SK-N-MC (cell line): Measurements from ENCODE around the gene NAT14.

ENCODE experiments used
- EZH2 ChIP-seq: fragments of 200-600 bp; sonication (generic); IDR thresholded peaks from one replicate; pipeline ENCODE4 v1.6.1; 2017; ENCODE audit warnings: antibody characterized with exemption
- FOXP2 ChIP-seq: optimal IDR thresholded peaks from 2 replicates; pipeline ENCODE3; 2011; ENCODE audit warnings: mild to moderate bottlenecking, moderate library complexity; ENCODE audit not compliant: insufficient read depth; ENCODE audit errors: extremely low read length, control extremely low read depth
- POLR2AphosphoS5 ChIP-seq: IDR thresholded peaks from 2 replicates; pipeline ENCODE4 v1.6.1; 2012; ENCODE audit warnings: mild to moderate bottlenecking, low read depth, low read length, borderline replicate concordance

GRCh38 chr19:55474269-55475265, 10.4 kb upstream of the NAT14 start:
- no peak for TF ChIP-seq FOXP2
- TF ChIP-seq EZH2: no peak
- TF ChIP-seq POLR2AphosphoS5: no peak
